MCF 10A (cell line): ENCODE measurements around the gene PARD3. TPM values are rescaled to one million over a fixed set of nuclear protein-coding genes. Genes with fewer than 3 reads are reported as not detected.

Experiments
- BruUV-seq: library from RNA; stranded (reverse); fragments of 400-500 nt; replicated peaks from 2 replicates; lab custom pipeline; 2021; lab: Mats Ljungman, UMichigan
- CTCF ChIA-PET: fragments of 300-600 bp; sonication (Branson Sonifier 250); formaldehyde crosslinking; extraction: SDS; loops from one replicate; lab custom pipeline; 2021; ENCODE audit warnings: antibody characterized with exemption, inconsistent platforms; lab: Yijun Ruan, JAX
- POLR2A ChIA-PET: fragments of 300-600, 350-650 bp; sonication (Branson Sonifier 250); formaldehyde crosslinking; extraction: SDS; loops from one replicate; lab custom pipeline; 2020; ENCODE audit warnings: antibody characterized with exemption, inconsistent platforms; lab: Yijun Ruan, JAX
- DNase-seq: peaks from one replicate; pipeline ENCODE4 v3.0.0-alpha.2; 2018; ENCODE audit not compliant: unreplicated experiment
- H3K27ac Mint-ChIP-seq: one replicate; pipeline ENCODE4 v1.8.0; 2022; ENCODE audit warnings: mild to moderate bottlenecking, low read depth, mixed read lengths; ENCODE audit not compliant: unreplicated experiment
- H3K27me3 Mint-ChIP-seq: one replicate; pipeline ENCODE4 v1.8.0; 2022; ENCODE audit warnings: mixed read lengths; ENCODE audit not compliant: insufficient read depth, unreplicated experiment
- H3K36me3 Mint-ChIP-seq: one replicate; pipeline ENCODE4 v1.8.0; 2022; ENCODE audit warnings: mild to moderate bottlenecking, moderate library complexity, mixed read lengths; ENCODE audit not compliant: insufficient read depth, unreplicated experiment
- H3K4me1 Mint-ChIP-seq: one replicate; pipeline ENCODE4 v1.8.0; 2022; ENCODE audit warnings: mixed read lengths; ENCODE audit not compliant: insufficient read depth, unreplicated experiment
- H3K4me3 Mint-ChIP-seq: one replicate; pipeline ENCODE4 v1.8.0; 2022; ENCODE audit warnings: mild to moderate bottlenecking, moderate library complexity, mixed read lengths; ENCODE audit not compliant: unreplicated experiment
- H3K9me3 Mint-ChIP-seq: one replicate; pipeline ENCODE4 v1.8.0; 2022; ENCODE audit warnings: mixed read lengths; ENCODE audit not compliant: unreplicated experiment
- CTCF ChIP-seq: fragments of 200-600 bp; IDR thresholded peaks from one replicate; pipeline ENCODE4 v1.8.0; 2022; ENCODE audit warnings: antibody characterized with exemption, mild to moderate bottlenecking; ENCODE audit not compliant: unreplicated experiment
- intact Hi-C: fragments of 100-400 bp; cut with micrococcal nuclease; formaldehyde crosslinking; loops from 2 replicates; pipeline ENCODE4 v1.14.1; 2022
- total RNA-seq: library from RNA; stranded (reverse); gene quantifications from 2 replicates; pipeline ENCODE4 v1.2.3, GENCODE V29; 2022

Gene PARD3
- total RNA-seq, 1 experiment from 2014 or later, result 70.0 TPM

- intact Hi-C loops, result no loop called here
- no peak for TF ChIP-seq CTCF
- no TSS peak for BruUV-seq
- POLR2A ChIA-PET, result interaction anchor here (0.5 to 1.2 kb wide), 4 partner anchors 13 to 47 kb away, joined by 3 to 6 read pairs (median 3); no protein-coding TSS in a partner anchor
- Mint-ChIP-seq H3K36me3 (peaks cover 47% of the 10 kb centered on the region), H3K9me3 (no peaks in the 10 kb centered on the region), H3K4me3 (no peak overlapping the region), H3K27me3 (no peaks in the 10 kb centered on the region), H3K27ac (peak overlapping the region; percentile 90), H3K4me1 (peaks cover 25% of the 10 kb centered on the region)
- DNase-seq, result peak; percentile 12
- CTCF ChIA-PET, result interaction anchor here (0.6 to 1.5 kb wide), 2 partner anchors 318 to 993 kb away, joined by 4 to 5 read pairs; no protein-coding TSS in a partner anchor
Observed at GRCh38 chr10:34320265-34320664, 494.8 kb downstream of the PARD3 start.

GRCh38 chr10:34319197-34319846 is 495.8 kb downstream of the PARD3 start:
- Mint-ChIP-seq H3K4me3 (peak overlapping the region; percentile 47), H3K27me3 (no peaks in the 10 kb centered on the region), H3K36me3 (peaks cover 42% of the 10 kb centered on the region), H3K27ac (peak overlapping the region; percentile 90), H3K9me3 (no peaks in the 10 kb centered on the region), H3K4me1 (peaks cover 25% of the 10 kb centered on the region)
- CTCF ChIA-PET, result interaction anchor here (0.7 kb wide), 1 partner anchor 992 kb away, joined by 3 read pairs; no protein-coding TSS in a partner anchor
- BruUV-seq, result no TSS peak
- POLR2A ChIA-PET, result interaction anchor here (0.5 to 1.2 kb wide), 4 partner anchors 14 to 46 kb away, joined by 3 to 6 read pairs (median 3); no protein-coding TSS in a partner anchor
- no peak for TF ChIP-seq CTCF
- intact Hi-C loops, result no loop called here
- DNase-seq, result peak; percentile 92

- Mint-ChIP-seq H3K27ac (no peak overlapping the region), H3K4me1 (peaks cover 16% of the 10 kb centered on the region), H3K9me3 (no peaks in the 10 kb centered on the region), H3K4me3 (no peak overlapping the region), H3K36me3 (peaks cover 44% of the 10 kb centered on the region), H3K27me3 (no peaks in the 10 kb centered on the region)
- no peak for DNase-seq
- TF ChIP-seq CTCF, result no peak
- BruUV-seq, result no TSS peak
- ChIA-PET CTCF (no interaction called here), POLR2A (no interaction called here)
- intact Hi-C loops, result no loop called here
Observed at GRCh38 chr10:34316154-34316553, 498.9 kb downstream of the PARD3 start.

- Mint-ChIP-seq H3K4me3 (no peak overlapping the region), H3K27ac (no peak overlapping the region), H3K9me3 (no peaks in the 10 kb centered on the region), H3K27me3 (no peaks in the 10 kb centered on the region), H3K4me1 (peaks cover 5% of the 10 kb centered on the region), H3K36me3 (peaks cover 43% of the 10 kb centered on the region)
- ChIA-PET POLR2A (interaction anchor here (0.6 kb wide), 2 partner anchors 19 to 49 kb away, joined by 3 to 5 read pairs; no protein-coding TSS in a partner anchor), CTCF (no interaction called here)
- BruUV-seq, result no TSS peak
- DNase-seq, result no peak
- no peak for TF ChIP-seq CTCF
- intact Hi-C loops, result no loop called here
Observed at GRCh38 chr10:34314457-34314856, 500.6 kb downstream of the PARD3 start.
